ENCODE results near the gene RHNO1. TPM values are rescaled to one million over a fixed set of nuclear protein-coding genes. Genes with fewer than 3 reads are reported as not detected.

The RHNO1 gene
- total and polyA plus RNA-seq, 2 of the 4 experiments (the other 2 are of a cell fraction), result 26.1 to 30.6 TPM

GRCh38 chr12:2930865-2931264 lies 53.8 kb downstream of the RHNO1 start:
- TF ChIP-seq MAZ (IDR thresholded peaks at IDR 0.05; ENCODE audit: borderline replicate concordance, low read depth, low read length) (no peak), MAFK (IDR thresholded peaks at IDR 0.05; ENCODE audit: low read depth, low read length) (no peak), RAD21 (IDR thresholded peaks at IDR 0.05; ENCODE audit: low read length) (no peak)
- H3K4ac ChIP-seq (ENCODE audit: low read depth, low read length), result no peak overlapping the region
- H4K5ac ChIP-seq (ENCODE audit: low read depth, low read length), result no peak overlapping the region
- no peak overlapping the region for H3K18ac ChIP-seq (ENCODE audit: low read depth, low read length)
- H3K14ac ChIP-seq (replicated peaks; ENCODE audit: low read depth, low read length), result no peak overlapping the region
- H3K79me1 ChIP-seq (ENCODE audit: low read depth in 1 of 2, low read length in 2 of 2), result peaks cover 0 to 16% of the 10 kb centered on the region in 2 experiments; a peak in 2 of 4 replicates
- H3K4me2 ChIP-seq (ENCODE audit: low read depth, low read length), result no peak overlapping the region
- H3K27me3 ChIP-seq (ENCODE audit: control insufficient read depth, insufficient read depth, low read length), result no peaks in the 10 kb centered on the region
- ChIA-PET CTCF (no interaction called here), POLR2A (ENCODE audit: unreplicated experiment) (no interaction called here)
- no peaks in the 10 kb centered on the region; the same call in none of the 2 replicates for H4K20me1 ChIP-seq (ENCODE audit: insufficient read depth, low read length)
- no peaks in the 10 kb centered on the region for H3K9me3 ChIP-seq (ENCODE audit: control insufficient read depth, insufficient read depth, low read length)
- no peak overlapping the region for H2BK15ac ChIP-seq (ENCODE audit: low read depth, low read length)
- BruUV-seq (replicated peaks), result no TSS peak
- H2BK5ac ChIP-seq (ENCODE audit: low read depth, low read length, poor library complexity, severe bottlenecking), result no peak overlapping the region
- peaks cover 38% of the 10 kb centered on the region for H3K36me3 ChIP-seq (ENCODE audit: control insufficient read depth, insufficient read depth, low read length)
- H3K56ac ChIP-seq (ENCODE audit: extremely low read depth, insufficient read depth, low read length), result no peak overlapping the region
- H4K91ac ChIP-seq (ENCODE audit: insufficient read depth, low read depth, low read length), result no peak overlapping the region
- ATAC-seq (ENCODE audit: low read depth), result no peak
- H2BK20ac ChIP-seq (ENCODE audit: low read depth, low read length), result no peak overlapping the region
- no peak overlapping the region for H3K27ac ChIP-seq (ENCODE audit: insufficient read depth, low read length)
- DNase-seq, result no peak
- H3K4me1 ChIP-seq (ENCODE audit: control insufficient read depth, insufficient read depth, low read length), result no peaks in the 10 kb centered on the region; the same call in 1 of the 2 replicates
- H4K8ac ChIP-seq (ENCODE audit: low read depth in 2 of 2, low read length in 2 of 2), result no peak overlapping the region
- H2BK120ac ChIP-seq (ENCODE audit: low read depth, low read length), result no peak overlapping the region
- H3K23ac ChIP-seq (ENCODE audit: low read depth, low read length), result no peak overlapping the region
- H2AK9ac ChIP-seq (replicated peaks; ENCODE audit: low read depth, low read length, poor library complexity), result no peak overlapping the region
- intact Hi-C loops (cut with micrococcal nuclease) (no loop called here), in situ Hi-C loops (cut with MboI; ENCODE audit: low sequenced_read_pairs) (no loop called here), dilution Hi-C loops (cut with HindIII; ENCODE audit: low sequenced_read_pairs, unreplicated experiment) (no loop called here)
- H2AFZ ChIP-seq (replicated peaks; ENCODE audit: low read length, poor library complexity), result no peak overlapping the region
- H3K9me1 ChIP-seq (ENCODE audit: insufficient read depth, low read length), result no peaks in the 10 kb centered on the region
- H3K9ac ChIP-seq (ENCODE audit: low read depth, low read length), result no peak overlapping the region
- H2AK5ac ChIP-seq (ENCODE audit: low read depth, low read length), result no peak overlapping the region
- H3K4me3 ChIP-seq (ENCODE audit: insufficient read depth, low read depth, low read length), result no peak overlapping the region
- 89% methylated on average over 3 of the region's 8 CpGs; no CpG with 5 or more reads in 1 of the 2 experiments for WGBS, 2 experiments (ENCODE audit: extremely low coverage in 2 of 2, insufficient read length in 1 of 2)

All from IMR-90 (cell line).